Pulmonary artery endothelial cell (primary cell): ENCODE results near the gene KIF25. TPM values are rescaled to one million over a fixed set of nuclear protein-coding genes. Genes with fewer than 3 reads are reported as not detected.
A peak's percentile ranks its signal among the peaks of the same experiment; 100 is the strongest.
"Not testable (repeated sequence)": the region's sequence is repeated elsewhere in the genome, so short reads cannot be mapped to it uniquely, and the experiment has no call there.

Source experiments
- DNase-seq: peaks from one replicate; pipeline ENCODE4 v3.0.0-alpha.2; 2011; ENCODE audit warnings: low read depth, low spot score
- total RNA-seq: library from RNA; depleted of rRNA; stranded (reverse); fragments of >200 nt; gene quantifications from 2 replicates; pipeline ENCODE4 v1.2.3, GENCODE V29; 2014

KIF25 gene
- total RNA-seq, 1 donor from 2014 or later: not detected

DNA sequence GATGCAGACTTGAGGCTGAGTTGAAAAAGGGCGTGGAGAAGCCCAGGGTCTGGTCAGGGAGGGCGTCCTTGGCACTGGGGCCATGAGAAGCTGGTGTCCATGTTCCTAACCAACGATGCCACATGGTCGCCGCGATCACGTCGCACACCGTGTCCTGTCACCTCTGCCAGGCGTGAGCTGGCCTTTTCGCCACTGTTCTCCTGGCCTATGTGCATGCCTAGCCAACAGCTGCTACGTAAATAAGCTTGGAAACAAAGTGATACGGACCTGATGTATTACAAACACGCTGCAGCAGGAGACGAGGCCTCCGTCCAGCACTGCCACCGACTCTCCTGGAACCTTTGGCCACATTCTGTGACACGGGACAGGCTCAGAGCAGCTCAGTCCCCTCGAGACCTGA is 22.0 kb upstream of the KIF25 start:
- no peak for DNase-seq

DNA sequence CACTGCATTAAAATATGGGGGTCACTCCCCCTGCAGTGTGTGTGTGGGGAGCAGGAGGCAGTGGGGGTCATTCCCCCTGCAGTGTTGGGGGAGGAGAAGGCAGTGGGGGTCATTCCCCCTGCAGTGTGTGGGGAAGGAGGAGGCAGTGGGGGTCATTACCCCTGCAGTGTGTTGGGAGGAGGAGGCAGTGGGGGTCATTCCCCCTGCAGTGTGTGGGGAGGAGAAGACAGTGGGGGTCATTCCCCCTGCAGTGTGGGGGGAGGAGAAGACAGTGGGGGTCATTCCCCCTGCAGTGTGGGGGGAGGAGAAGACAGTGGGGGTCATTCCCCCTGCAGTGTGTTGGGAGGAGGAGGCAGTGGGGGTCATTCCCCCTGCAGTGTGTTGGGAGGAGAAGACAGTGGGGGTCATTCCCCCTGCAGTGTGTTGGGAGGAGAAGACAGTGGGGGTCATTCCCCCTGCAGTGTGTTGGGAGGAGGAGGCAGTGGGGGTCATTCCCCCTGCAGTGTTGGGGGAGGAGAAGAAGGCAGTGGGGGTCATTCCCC is 21.3 kb upstream of the KIF25 start:
- DNase-seq: not testable (repeated sequence)

DNA sequence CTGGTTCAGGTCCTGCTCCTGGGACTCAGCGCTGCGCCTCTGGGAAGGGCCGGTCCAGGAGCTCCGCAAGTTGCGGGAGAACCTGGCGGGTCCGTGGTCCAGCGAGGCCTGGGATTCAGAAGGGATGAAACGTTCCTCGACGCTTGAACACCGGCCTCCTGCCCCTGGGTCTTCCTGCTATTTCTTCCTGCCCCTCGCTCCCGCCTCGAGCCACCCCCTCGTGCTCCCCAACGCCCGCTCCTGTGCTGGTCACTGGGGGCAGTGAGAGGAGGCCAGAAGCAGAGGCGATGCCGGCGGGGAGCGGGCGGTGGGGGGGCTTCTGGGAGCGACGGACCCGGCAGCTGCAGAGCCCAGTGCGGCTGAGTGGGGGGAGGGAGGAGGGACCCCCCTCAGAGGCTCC is 20.8 kb upstream of the KIF25 start:
- DNase-seq: no peak

DNA sequence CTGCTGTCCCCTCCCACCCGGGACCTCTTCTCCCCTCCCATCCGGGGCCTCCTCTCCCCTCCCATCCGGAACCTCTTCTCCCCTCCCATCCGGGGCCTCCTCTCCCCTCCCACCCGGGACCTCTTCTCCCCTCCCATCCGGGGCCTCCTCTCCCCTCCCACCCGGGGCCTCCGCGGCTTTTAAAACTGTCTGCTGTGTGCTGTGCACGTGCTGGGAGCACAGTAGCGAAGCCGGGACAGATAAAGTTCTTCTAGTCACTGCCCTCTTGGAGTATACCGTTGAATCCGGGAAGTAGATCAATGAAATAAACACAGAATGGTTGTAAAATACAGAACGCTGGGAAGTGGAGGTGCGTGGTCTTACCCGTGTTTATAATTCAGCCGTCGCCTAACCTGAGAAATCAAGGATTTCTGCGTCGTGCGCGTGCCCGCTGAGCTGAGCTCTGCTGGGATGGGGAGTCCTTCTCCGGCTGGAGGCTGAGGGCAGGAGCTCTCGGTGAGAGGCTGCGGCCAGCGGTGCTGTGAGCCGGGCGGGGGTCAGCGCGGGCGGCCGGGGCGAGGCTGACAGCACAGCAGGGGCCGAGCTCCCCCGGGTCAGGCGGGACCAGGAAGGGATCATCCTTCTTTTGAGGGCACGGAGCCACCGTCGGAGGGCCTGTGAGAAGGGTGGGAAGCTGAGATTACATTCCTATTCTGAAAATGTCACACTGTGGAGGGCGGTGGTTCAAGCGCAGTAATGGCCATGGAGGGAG is 19.6 kb upstream of the KIF25 start:
- no peak for DNase-seq

DNA sequence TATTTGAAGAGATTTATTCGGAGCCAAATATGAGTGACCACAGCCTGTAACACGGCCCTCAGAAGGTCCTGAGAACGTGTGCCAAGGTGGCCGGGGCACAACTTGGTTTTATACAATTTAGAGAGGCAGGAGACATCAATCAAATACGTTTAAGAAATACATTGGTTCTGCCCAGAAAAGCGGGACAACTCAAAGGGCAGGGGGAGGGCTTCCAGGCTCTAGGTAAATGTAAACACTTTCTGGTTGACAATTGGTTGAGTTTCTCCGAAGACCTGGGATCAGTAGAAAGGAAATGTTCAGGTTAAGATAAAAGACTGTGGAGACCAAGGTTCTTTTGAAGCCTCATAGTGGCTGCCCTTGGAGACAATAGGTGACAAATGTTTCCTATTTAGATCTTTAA is 18.9 kb upstream of the KIF25 start:
- no peak for DNase-seq

DNA sequence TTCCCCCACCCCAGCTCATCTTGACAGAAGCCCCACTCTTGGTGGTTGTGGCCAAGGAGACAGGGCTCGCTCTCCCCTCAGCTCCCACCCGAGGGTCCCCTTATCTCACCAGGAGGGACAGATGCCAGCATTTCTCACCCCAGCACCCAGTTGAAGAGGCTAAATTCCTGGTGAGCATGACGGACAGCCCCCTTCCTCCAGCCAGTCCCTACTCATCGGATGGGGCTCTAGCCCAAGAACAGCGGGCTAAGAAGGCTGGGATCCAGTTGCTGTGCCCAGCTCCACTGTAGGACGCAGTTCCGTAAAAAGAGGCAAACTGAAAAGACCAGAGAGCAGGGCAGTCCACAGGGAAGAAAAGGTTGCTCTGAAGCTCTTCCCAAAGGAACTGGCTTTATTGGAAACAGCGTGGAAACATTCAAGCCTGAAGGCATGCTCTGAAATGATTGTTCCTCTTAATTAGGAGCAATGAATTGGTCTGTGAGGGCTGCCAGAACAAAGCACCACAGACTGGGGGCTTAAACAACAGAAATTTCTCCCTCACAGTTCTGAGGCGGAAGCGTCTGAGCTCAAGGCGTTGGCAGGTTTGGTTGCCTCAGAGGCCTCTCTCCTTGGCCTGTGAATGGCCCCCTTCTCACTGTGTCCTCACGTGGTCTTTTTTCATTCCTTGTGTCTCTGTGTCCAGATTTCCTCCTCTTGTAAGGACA is 17.9 kb upstream of the KIF25 start:
- DNase-seq: no peak

DNA sequence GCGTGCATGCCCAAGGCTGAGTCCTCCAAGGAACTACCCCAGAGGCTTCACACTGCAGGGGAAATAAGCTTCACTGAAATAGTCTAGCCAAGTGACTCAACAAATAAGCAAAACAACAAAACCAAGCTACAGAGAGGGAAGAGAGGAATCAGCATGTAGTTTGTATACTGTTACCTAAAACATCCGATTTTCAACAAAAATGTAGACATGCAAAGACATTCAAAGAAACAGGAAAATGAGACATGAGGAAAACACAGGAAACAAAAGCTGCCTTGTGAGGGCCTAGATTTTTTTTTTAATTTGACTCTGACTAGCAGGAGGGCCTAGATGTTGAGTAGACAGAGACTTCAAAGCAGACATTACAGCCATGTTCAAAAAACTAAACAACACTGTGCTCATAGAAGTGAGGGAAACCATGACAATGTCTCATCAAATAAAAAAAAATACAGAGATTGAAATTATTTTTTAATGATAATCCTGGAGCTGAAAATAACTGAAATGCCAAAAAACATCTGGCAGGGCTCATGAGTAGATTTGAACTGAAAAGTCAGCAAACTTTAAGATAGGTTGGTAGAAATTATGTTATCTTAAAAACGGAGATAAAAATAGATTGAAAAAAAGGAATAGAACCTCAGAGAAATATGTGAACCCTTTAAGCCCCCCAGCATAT is 16.4 kb upstream of the KIF25 start:
- no peak for DNase-seq

DNA sequence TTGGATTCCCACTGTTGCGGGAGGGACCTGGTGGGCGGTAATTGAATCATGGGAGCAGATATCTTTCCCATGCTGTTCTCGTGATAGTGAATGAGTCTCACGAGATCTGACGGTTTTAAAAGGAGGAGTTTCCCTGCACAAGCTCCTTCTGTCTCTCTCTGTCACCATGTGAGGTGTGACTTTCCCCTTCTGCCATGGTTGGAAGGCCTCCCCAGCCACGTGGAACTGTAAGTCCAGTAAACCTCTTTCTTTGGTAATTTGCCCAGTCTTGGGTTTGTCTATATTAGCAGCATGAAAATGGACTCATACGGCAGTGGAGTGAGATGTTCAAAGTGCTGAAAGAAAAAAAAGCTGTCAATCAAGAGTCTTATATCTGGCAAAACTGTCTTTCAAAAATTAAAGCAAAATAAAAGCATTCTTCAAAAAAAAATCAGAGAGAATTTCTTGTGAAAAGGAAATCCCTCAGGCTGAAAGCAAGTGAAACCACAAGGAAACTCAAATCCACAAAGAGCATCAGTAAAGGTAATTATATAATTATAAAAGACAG is 15.5 kb upstream of the KIF25 start:
- DNase-seq: no peak

DNA sequence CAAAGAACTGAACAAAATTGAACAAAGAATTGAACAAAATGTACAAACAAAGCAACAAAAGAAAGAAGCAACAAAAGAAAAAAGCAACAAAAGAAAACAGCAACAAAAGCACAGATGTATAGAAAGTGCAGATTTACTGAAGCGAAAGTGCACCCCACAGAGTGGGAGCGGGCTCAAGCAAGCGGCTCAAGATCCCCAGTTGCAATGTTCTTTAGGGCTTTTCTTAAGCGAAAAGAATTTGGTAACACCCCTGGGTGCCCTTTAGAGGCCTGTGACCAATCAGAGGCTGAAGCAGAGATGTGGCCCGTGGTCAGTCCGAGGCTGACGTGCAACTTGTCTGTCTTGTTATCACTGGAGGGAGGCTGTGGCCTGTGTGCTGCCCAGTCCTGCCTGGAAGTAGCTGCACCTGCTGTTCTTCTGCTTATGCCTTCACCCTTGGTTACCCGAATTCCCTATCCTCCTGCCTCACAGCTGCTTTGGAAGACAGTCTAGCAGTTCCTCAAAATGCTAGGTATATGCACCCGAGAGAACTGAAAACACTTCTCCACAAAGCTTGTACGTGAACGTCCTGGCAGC is 13.2 kb upstream of the KIF25 start:
- DNase-seq: no peak

DNA sequence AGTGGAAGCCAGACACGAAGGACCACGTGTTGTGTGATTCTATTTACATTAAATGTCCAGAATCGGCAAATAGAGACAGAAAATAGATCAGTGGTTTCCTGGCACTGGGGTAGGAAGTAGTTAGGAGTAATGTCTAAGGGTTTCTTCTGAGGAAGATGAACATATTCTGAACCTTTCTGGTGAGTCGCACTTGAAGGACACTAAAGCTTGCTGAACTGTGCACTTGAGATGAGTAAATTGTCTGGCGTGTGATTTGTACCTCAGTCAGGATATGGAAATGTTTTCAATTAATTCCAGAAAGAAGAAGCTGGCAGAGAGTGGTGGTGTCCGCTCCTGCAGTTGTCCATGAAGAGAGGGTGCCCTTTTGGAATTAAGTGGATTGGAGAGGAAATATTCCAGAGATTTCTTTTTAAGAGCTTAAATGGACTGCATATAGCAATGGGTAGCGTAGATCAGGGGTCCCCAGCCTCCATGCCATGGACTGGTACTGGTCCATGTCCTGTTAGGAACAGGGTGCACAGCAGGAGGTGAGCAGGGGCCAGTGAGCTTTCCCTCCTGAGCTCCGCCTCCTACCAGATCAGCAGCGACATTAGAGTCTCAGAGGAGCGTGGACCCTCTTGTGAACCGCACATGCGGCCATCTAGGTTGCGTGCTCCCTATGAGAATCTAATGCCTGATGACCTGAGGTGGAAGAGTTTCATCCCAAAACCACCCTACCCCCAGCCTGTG is 12.4 kb upstream of the KIF25 start:
- no peak for DNase-seq

DNA sequence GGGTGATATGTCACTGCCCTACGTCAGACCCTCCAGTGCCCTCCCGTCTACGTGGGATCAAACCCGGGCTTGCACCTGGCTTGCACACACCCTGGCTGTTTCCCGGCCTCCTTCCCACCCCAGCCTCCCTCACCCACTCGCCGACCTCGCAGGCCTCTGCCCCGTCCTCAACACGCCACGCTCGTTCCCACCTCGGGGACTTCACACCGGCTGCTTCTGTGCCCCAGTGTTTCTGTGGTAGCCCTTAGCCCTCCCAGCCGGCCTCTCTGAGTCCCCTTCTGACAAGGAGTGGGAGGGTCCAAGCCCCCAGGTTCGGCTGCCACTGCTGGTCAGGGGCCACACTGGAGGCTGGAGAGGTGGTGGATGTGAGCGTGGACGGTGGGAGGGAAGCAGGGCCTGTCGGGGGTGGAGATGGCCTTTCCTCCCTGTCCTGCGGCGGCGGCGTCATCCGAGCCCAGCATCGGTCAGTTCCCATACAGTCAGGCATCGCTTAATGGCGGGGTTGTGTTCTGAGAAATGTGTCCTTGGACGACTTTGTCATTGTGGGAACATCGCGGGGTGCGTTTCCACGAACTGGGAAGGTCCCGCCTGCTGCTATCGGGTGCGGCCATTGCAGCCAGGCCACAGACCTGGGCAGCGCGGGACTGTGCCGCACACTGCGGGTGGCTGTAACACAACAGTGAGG is 11.4 kb upstream of the KIF25 start:
- no peak for DNase-seq

DNA sequence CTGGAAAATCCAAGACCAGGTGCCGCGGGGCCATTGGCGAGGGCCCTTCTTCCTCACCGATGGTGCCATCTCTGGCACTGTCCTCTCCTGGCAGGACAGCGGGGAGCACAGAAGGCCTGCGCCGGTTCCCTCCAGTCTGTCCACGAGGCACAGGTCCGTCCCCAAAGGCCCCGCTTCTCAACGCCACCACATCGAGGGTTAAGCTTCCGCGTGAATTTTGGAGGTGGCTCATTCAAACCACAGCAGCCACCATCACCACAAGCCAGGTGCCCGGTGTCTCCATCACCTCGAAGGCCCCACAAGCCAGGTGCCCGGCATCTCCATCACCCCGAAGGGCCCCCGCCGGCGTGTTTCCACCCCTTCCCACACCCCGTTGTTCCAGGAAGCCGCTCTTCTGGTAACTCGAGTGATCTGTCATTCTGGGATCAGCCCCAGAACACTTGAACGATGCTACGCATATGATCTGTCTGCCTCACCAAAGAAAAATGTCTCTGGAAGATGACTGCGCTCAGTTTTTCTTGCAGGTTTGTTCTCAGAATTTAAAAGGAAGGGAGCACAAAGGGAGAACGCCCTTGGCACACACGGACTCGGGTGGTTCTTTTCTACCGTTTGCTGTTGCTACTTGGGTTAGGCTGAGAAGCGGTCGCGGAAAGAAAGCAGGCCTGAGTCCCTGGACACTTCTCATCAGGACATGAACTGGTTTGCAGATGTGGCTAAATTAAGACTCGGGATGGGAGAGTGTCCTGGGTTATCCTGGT is 9.9 kb upstream of the KIF25 start:
- DNase-seq: no peak

DNA sequence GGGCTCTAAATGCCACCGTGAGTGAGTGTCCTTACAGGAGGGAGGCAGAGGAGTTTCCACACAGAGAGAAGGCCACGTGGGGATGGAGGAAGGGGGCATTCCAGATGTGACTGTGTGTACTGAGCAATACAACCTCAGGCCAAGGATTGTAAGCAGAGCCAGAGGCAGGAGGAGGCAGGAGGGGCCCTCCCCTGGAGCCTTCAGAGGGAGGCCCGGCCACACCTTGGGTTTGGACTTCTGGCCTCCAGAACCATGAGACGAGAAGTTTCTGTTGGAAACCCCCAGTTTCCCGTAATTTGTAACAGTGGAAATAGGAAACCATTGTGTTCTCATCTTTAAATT is 9.3 kb upstream of the KIF25 start:
- DNase-seq: no peak

DNA sequence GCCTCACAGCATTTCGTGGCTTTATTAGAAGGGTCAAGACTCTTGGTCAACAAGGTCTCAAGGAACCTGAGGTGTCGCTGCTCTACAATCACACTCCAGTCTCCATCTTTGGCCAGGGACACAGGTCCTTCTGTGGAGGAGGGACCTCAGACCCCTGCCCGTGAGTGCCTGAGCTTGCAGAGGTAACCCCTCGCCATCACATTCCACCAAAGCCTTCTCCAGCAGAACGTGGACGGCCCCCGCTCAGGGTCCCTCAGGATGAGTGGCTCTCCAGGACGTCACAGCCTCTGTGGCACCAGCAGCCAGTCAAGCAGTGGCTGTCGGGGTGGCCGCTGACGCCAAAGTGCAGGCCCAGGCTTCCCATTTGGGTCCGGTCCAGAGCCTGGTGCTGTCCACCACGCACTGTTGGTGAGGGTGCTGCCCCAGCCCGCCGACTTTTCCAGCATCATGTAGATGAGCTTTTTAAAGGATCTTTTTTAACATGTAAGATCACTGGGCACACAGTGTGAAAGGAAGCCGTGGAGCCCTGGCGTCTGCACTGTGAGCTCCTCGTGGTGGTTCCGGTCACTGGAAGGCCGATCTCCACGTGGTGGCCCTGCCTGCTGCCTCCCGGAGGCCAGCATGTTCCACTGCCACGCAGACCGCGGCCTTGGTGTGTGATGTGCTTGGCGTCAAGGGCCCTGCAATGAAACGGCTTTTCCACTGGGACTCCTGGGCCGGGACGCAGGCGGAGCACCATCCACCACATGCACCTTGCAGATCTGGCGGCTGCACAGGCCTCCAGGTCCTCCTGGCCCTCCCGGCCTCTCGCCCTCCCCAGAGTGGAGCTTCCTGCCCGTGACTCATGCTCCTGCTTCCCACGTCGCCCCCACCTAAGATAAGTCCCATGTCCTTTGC is 8.3 kb upstream of the KIF25 start:
- DNase-seq: no peak

DNA sequence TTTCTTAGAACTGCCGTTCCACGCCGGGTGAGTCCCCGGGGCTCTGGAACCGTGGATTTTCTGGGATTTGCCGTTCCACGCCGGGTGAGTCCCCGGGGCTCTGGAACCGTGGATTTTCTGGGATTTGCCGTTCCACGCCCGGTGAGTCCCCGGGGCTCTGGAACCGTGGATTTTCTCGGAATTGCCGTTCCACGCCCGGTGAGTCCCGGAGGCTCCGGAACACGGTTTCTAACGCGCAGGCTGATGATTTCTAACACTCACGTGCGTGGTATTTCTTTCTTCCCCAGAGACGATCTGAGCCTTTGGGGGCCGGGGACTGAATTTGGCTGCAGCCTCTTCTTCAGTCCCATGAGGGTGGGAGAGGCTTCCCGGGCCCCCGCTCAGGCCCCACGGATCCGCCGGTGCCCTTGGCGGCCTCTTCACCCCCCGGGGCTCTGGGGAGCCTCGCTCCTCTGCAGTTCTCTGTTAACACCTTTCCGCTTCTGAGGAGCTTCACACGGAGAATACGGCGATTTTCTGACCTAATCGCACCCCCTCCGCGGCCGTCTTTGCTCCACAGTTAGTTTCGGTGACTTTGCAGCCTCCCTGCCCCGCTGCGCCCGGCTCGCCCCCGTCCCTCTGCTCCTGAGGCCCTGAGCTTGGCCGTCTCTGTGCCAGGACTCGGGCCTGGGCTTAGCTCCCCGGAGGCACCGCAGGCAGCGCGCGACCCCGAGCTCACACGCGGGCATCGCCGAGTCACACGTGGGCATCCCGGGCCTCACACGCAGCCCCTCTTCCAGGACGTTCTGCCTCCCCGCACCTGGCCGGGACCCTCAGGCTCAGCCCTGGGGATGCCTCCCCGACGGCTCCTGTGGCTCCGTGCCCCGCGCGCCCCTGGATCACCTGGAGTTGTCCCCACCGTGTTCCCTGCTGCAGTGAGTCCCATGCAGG is 7.2 kb upstream of the KIF25 start:
- no peak for DNase-seq

DNA sequence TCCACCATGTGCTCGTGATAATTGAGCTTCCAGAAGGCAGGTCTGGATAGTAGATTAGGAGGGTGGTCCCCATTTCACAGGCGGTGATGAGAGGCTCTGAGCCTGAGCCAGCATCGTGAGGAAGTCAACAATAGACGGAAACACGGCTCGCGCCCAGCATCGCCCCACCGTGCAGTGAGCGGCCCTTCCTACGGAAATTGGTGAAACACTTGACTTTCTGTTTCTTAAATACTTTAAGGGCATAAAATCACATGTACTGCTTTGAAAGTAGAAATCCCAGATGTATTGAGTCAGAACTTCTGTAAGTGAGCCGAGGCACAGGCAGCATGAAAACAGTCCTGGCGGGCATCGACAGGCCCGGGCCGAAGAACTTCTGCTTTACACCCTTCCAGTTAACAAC is 4.3 kb upstream of the KIF25 start:
- DNase-seq: peak; percentile 71

DNA sequence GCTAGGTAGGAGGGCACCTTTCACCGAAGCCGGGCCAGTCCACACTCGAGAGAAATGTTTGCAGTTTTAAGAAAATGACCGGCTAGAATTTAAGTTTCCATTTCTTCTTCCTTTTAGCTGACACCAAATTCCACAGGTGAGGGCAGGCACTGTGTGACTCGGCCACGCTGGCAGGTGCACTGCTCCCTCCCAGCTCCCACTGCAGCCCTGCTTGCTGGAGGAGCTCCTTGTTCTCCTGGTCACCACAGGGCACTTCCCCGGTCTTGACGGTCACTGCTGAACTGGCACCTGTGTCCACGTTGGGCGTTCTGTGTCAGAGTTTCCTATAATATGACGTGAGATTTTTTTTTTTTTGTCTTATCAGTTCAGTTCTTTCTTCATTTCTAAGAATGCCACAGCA is 3.6 kb upstream of the KIF25 start:
- no peak for DNase-seq

DNA sequence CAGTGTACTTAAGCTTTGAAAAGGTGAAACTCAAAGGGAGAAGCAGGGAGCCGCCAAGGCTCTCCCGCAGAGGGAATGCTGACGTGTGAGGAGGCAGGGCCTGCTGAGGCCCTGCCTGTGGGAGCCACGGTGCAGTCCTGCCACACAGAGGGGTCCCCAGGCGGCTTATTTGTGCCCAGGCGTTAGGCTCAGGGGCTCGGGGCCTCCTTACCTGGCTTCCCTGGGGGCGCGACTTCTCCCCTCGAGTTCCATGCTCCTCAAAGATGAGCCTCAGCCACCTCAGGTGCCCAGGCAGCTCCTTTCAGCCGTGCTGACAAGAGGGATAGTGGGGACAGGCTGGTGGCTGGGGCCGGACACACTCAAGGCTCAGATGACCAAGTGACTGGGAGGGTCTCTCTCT is 2.2 kb upstream of the KIF25 start:
- DNase-seq: no peak
